Vagina (tissue), 2 donors: ENCODE data around the gene ARHGAP42.

Experiments
- CTCF ChIP-seq, 3 experiments: fragments of 450-650 bp in 2 of 3; fragments of 200-600 bp in 1 of 3; sonication (generic) in 1 of 3; IDR thresholded peaks; one replicate each; pipeline ENCODE4 v1.5.1; 2017 to 2019; ENCODE audit warnings: antibody characterized with exemption in 3 of 3, mild to moderate bottlenecking in 2 of 3, moderate library complexity in 2 of 3
- POLR2A ChIP-seq, 2 donors: fragments of 450-650 bp; IDR thresholded peaks; one replicate each; pipeline ENCODE4 v1.6.1; 2017; ENCODE audit warnings: antibody characterized with exemption in 2 of 2, mild to moderate bottlenecking in 2 of 2, moderate library complexity in 2 of 2
- POLR2AphosphoS5 ChIP-seq, 2 donors: sonication (generic); formaldehyde crosslinking; IDR thresholded peaks; one replicate each; pipeline ENCODE4 v1.9.0; 2017; ENCODE audit warnings: antibody characterized with exemption in 2 of 2, mild to moderate bottlenecking in 2 of 2, low read depth in 1 of 2; ENCODE audit not compliant: insufficient read depth in 1 of 2

- TF ChIP-seq CTCF (IDR thresholded peaks at IDR 0.05) (no peak), POLR2A (IDR thresholded peaks at IDR 0.05) (no peak), POLR2AphosphoS5 (IDR thresholded peaks at IDR 0.05; ENCODE audit: insufficient read depth in 1 of 2, low read depth in 1 of 2) (no peak)
Measured at GRCh38 chr11:101022256-101022655, 335.2 kb downstream of the ARHGAP42 start.
